Measurements from ENCODE around the gene TMEM131. TPM values are rescaled to one million over a fixed set of nuclear protein-coding genes. Genes with fewer than 3 reads are reported as not detected.
A peak's percentile ranks its signal among the peaks of the same experiment; 100 is the strongest.

TMEM131 gene
- total RNA-seq, 1 donor = 43.6 TPM

- TF ChIP-seq CTCF (IDR thresholded peaks at IDR 0.05; ENCODE audit: insufficient read depth, low read depth, low read length) = no peak
- H3K4me3 ChIP-seq (ENCODE audit: low read depth, low read length) = no peak overlapping the region
- DNase-seq (ENCODE audit: low read depth) = no peak
Measured at GRCh38 chr2:98020992-98021713, 25.4 kb upstream of the TMEM131 start.

DNA sequence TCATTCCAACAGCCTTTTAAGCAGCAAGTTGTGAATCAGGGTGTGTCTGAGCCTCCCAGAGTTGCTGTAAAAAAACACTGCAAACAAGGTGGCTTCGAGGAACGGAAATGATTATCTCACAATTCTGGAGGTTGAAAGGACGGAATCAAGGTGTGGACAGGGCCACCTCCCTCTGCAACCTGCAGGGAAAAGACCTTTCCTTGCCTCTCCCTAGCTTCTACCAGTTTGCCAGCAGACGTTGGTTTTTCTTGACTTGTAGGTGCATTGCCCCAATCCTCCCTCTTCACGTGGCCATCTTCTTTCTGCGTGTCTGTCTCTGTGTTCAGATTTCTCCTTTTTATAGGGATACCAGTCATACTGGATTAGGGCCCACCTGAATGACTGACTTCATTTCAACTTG, 24.8 kb upstream of the TMEM131 start:
- no peak overlapping the region for H3K4me3 ChIP-seq (ENCODE audit: low read depth, low read length)
- no peak for TF ChIP-seq CTCF (IDR thresholded peaks at IDR 0.05; ENCODE audit: insufficient read depth, low read depth, low read length)
- no peak for DNase-seq (ENCODE audit: low read depth)

- TF ChIP-seq CTCF (IDR thresholded peaks at IDR 0.05; ENCODE audit: insufficient read depth, low read depth, low read length) = no peak
- DNase-seq (ENCODE audit: low read depth) = no peak
- H3K4me3 ChIP-seq (ENCODE audit: low read depth, low read length) = no peak overlapping the region
Measured at GRCh38 chr2:98016908-98017670, 21.3 kb upstream of the TMEM131 start.

DNA sequence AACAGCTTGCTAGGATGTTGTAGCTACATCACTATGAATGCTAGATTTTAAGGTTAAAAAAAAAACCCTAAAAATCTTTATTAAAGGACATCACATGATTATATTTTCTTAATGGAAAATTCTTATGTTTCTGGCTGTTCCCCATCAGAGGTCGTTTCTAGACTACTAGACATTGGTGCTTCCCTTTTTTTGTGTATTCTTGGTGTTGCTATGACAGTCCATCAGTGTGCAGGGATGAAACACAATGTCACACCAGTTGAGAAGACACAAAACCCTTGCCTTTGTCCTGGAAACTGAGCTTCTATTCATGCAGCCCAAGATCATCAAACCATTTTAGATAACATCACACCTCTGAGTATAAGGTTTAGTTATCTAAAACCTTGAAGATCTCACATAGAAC, 19.9 kb upstream of the TMEM131 start:
- H3K4me3 ChIP-seq (ENCODE audit: low read depth, low read length) = no peak overlapping the region
- no peak for DNase-seq (ENCODE audit: low read depth)
- no peak for TF ChIP-seq CTCF (IDR thresholded peaks at IDR 0.05; ENCODE audit: insufficient read depth, low read depth, low read length)

DNA sequence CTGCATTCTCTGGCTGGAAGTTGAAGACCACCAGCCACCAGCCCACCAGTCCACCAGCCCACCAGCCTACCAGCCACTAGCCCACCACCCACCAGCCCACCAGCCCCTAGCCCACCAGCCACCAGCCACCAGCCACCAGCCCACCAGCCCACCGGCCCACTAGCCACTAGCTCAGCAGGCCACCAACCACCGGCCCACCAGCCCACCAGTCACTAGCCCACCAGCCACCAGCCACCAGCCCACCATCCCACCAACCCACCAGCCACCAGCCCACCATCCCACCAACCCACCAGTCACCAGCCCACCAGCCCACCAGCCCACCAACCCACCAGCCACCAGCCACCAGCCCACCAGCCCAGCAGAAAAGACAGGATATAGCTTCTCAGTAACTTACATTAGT, 18.6 kb upstream of the TMEM131 start:
- TF ChIP-seq CTCF (IDR thresholded peaks at IDR 0.05; ENCODE audit: insufficient read depth, low read depth, low read length) = no peak
- H3K4me3 ChIP-seq (ENCODE audit: low read depth, low read length) = no peak overlapping the region
- no peak for DNase-seq (ENCODE audit: low read depth)

GRCh38 chr2:98013407-98014042, 17.8 kb upstream of the TMEM131 start:
- no peak for TF ChIP-seq CTCF (IDR thresholded peaks at IDR 0.05; ENCODE audit: insufficient read depth, low read depth, low read length)
- peak; percentile 66 for DNase-seq (ENCODE audit: low read depth)
- peak overlapping the region; percentile 36 for H3K4me3 ChIP-seq (ENCODE audit: low read depth, low read length)

Data from fibroblast of villous mesenchyme (primary cell).